NOMO-1 treated with dmso at 0.1 percent for 144 hours (cell line): ENCODE data around the gene EBF3.

Source experiments
- DNase-seq: peaks from one replicate; lab custom pipeline; 2025; ENCODE audit not compliant: unreplicated experiment; lab: John Stamatoyannopoulos, UW

Gene EBF3

DNA sequence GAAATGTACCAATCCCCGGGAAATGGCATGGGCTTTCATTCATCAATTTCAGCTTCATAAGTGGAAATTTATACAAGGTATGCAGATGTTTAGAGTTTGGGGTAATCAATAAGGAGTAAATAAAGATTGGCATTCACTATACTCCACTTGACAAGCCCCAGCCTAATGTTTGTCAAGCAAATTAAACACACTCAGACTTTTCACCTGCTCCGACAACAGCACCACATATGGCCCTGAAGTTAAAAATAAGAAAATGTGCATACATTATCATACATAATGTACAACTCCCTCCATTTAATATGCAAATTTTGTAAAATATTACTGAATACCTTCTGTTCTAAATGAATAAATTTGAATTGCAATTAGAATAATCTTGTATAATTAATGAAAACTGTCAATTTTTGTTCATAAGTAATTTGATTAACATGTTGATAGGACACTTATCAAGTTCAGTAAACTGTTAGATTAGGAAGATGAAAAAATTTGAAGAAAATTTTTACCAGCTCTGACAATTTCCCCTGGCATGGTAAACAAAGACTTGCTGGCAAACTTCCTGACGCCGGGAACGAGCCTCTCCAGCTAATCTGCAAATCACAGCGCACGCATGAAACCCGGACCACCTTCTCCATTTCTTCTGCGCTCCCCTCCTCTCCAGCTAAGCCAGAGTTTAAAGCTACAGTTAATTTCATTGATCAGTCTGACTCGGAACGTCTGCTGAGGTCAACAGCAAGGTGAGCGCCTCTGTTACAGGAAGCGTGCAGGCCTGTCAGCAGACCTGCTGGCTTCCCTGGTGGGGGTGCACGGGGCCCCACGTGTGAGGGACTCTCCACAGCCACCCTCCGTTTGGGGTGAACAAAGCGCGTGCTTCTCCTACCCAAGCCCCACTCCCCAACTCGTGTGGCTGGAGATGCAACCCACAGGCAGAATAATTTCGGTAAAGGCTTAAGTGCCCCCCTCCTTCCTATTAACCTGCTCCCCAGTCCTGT, 70.7 kb downstream of the EBF3 start:
- DNase-seq, result no peak

DNA sequence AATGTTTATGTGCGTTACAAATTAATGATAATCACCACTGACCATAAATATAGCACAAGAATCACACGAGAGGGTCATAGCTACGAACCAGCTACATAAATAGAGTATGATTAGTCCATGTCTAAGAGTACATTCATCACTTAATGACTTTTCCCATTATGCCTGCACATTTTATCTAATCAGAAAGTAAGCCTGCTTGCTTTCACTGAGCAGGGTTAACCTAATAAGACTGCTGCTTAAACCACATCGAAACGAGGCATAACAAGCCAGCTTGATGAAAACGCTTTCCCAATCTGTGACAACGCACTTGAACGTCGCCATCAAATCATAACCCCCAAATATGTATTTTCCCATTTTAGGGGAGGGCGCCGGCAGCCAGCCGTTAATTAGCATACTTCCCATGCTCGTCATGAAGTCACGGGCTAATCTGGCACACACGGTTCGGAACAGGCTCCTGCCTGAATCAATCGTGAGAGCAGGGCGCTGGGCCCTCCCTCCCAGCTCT, 71.5 kb downstream of the EBF3 start:
- no peak for DNase-seq

DNA sequence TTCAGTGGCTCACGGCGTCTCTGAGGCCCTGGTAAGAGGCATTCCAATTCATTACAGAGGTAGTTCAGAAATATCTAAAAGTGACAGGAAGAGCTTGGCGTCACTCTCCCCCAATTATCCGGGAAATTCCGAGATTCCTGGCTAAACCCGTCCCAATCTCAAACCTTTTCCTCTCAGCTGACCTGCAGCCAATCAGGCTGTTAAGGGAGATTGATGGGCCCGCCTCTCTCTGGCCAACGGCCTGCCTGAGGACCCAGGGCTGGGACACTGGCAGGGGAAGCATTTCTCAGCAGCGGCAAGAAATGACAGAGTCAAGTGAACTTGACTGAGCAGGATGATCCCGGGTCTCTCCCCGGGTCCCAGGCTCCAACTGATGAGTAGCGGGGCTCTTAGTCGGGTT, 72.3 kb downstream of the EBF3 start:
- no peak for DNase-seq

DNA sequence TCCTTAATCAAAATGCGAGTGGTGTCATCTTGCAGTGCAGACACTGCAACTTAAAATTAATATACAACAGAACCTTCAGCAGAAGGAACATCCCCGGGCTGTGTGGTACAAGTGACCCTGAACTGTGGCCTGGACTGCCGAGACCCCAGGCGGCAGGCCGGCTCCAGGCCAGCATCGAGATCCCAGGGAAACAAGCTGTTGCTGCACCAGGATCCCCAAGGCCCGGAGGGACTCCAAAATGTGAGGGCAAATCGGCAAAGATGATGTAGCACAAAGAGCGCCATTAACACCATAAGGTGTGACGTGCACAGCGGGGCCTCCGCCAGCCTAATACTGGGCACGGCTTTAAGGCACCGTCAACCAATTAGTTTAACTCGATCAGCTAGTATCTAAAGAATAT, 73.9 kb downstream of the EBF3 start:
- no peak for DNase-seq

DNA sequence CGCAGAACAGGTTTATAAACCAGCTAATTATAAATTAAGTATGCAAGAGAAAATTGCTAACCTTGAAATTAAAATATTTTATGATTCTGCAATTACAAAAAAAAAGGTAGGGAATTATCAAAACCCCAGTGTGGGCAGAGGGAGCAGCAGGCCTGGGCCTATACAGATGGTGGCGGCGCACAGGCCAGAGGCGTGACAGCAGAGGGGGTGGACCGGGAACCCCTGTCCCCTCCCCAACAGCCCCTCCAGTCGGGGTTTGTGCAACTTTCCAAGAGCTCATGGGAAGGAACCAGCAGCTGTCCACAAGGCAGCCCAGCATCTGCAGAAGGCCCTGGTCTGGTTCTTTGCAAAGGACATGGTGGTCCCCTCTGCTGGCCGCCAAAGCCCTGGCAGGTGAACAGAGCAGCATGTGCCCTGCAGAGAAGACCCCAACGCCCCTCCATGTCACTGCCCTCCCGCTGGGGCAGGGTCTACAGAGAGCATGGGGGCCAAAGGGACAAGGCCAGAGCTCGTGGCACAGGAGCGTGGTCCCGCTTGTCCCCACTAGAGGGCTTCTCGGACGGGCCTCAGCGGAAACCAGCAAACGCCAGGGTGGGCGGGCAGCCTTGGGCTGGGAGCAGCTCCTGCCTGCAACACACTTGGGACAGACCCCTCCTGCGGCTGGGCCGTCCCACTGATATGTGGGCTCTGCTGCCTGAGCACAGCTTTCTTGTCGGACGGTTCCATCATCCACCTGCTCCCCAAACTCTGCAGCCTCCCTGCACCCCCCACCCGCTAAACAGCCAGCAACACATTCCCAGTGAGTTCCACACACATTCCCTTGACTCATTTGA, 75.1 kb downstream of the EBF3 start:
- DNase-seq, result no peak

DNA sequence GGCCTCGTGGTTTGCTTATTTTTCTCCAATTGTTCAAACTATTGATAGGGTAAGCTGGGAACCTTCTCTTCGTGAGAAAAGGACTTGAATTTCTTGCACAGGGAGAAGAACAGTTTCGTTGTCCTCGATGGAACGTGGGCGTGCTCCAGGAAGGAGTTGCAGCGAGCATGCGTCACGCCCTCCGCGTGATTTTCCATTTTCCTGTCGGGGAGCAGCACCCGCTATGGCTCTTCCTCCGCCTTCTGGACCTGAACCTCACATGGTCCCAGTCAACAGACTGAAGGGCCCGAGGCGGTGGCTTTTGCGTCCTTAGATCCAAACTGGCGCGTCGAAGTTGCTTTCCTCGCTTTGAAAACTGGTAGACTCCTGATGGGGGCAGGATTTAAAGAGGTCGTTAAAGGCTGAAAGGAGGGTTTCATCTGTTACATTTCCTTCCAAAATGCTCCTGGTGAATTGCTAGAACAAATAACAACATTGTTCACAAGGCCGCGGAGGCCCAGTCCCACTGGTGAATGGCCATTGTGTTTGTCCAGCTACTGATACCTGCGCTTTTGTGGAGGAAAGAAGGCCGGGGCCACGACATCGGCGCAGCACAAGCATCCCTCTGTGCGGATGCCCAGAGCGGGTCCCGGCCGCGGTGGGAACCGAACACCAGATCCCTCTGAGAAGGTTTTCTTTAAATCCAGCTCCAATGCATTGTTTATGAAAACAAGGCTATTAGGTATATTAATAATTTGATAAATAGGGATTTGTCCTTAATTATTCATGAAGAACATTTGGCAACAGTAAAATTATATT, 75.9 kb downstream of the EBF3 start:
- DNase-seq, result no peak

DNA sequence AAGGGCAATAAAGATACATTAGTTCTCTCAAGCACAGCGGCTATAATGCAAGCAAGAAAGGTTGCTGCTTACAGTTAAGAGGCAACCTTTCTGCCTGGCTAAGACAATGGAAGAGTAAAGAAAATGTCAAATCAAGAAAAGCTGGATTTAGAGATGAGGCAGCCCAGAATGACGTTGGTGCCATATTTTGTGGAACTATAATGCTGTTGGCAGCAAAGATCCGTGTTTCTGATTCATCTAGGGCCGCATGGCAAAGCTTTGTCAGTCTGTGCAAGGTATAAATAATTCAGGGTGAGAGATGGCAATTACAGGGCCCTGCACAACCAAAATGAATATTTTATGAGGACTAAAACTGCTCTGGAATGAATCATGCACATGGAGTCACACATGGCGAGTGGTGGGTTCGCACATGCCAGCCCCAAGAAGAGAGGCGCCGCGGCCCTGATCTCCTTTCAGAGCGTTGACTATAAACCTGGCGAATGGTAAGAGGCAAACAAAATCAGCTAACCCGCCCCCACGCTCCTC, 76.6 kb downstream of the EBF3 start:
- DNase-seq, result no peak

DNA sequence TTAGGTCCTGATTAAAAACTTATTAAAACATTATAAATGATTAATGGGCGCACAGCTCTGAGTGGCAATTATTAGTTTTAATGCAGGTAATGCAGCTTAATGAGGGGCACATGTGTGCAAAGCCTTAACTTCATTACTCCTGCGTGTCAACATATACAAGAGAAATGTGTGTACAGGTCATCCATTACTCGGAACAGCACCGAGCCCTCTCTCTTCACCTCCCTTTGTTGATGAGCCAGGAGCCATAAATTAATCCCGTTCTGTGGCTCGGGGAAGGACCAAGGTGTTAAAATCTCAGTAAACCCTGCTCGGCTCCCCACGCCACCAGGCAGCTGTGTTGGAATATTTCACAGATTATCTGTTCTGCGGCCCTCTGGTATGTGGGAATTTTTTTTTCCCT, 77.8 kb downstream of the EBF3 start:
- DNase-seq, result no peak

DNA sequence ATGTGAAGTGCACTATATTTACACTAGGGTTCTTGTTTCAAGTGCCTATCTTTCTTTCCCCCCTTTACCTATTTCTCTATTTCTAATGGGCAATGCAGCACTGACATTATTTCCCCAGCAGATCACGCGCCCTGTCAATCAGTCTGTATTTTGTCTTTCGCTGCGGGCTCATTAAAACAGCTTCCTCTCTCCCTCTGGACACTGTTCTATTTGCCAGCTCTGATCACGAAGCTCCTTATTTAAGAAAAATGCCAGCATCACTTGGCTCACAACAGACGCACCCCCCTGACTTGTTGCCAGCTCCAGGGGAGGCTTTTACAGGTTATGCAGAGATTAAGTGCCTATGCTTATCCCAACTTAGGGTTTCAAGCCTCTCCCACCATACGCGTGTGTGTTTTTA, 78.5 kb downstream of the EBF3 start:
- DNase-seq, result no peak

DNA sequence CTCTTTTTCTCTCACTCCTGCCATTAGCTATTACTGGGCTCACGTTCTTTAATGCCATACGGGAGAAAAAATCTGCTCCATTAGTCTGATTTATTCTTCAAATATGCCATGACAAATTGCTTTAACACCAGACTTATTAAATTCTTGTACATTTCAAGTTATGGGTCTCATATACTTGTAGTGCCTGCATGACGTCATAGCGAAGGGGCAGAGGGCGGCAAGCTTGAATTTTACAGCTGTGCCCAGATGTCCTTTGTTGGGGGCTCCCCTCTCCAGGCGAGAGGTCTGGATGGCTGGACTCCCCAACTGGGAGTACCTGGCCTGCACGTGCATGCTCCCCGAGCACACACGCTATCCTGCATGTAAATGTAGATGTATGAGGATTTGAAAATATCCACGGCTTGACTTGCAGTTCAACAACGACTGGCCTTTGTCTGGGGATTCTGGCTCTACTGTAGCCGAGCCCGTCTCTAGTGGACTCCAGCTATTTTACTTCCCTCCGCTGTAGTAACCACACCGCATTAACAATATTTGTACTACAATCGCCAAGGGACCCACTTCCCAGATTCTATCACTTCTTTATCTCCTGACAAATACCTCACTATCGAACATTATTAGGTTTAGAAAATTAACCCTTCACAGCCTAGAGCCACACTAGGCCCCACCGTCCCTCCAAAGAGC, 79.5 kb downstream of the EBF3 start:
- DNase-seq, result no peak

DNA sequence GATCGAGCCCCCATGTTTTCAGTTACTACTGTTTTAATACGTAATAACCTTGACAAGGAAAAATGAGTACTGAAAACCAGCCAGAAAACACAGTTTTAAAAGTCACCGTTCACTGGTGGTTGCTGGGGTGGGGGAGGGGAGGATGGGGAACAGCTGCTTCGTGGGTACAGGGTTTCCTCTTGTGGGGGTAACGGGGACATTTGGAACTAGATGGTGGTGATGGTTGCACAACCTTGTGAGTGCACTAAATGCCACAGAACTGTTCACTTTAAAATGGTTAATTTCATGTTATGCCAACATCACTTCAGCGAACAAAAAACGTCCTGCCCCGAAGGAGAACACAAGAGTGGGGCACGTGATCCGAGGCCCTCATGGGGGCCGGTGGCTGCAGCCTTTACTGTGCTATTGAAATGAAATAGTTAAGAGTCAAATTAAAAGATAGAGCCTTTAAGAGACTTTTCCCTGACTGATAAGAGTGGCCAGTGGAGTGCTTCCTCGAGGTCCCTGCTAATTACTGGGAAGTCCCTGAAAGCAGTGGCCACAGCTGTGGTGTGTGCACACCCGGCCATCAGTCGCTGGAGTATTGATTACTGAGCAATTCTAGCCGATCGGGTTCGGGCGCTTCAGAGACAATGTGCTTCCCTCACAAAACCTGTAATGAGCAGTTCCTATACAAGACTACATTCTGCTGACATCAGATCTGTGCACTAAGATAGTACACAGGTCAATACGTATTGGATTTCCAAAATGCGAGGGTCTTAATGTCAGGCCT, 80.3 kb downstream of the EBF3 start:
- no peak for DNase-seq

DNA sequence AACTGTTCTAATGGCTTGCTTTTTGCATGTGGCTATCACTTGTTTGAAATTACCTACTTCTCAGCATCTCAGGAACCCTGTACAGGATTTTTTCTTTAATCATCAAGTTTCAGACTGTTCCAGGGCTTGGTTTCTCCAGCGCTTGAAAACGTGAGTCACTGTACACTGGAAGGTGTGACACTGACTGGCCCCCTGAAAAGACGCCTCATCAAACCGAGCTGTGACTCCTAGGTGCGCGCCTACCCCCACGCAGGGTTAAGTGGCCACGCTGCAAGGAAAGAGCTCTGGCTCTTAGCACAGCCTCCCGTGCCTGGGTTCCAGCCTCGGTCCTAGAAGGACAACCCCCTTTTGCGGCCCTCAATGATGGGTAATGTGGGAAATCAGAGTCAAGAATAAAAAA, 81.0 kb downstream of the EBF3 start:
- no peak for DNase-seq

DNA sequence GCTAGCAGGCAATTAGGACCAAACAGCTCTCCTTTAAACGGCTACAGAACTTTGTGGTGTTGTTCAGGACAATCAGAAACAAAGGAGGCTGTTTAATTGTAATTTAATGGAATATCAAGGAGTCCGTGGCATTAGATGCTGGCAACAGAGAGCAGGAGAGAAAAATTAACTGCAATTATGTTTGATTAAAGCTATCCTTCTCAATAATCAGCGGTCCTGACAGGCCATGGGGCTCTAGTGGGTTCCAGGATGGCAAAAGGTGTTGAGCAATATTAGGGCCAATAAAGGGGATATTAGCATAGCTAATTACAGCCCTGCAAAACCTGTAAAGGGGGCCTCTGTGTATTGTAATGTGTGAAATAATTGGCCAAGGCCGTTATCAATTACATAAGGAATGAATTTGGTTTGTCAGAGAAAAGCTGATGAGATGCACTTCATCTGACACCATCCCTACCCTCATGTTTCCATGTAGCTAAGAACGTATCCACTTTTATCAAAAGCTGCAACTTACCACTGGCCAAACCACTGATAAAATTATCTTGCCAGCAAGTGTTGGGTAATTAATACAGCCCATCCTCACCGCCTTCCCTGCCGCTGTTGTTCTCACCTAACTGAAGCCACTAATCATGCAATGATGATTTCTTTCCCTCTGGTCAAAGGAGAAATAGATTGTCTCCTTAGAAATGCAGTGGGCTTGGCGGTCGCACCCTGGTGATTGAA, 81.6 kb downstream of the EBF3 start:
- no peak for DNase-seq

DNA sequence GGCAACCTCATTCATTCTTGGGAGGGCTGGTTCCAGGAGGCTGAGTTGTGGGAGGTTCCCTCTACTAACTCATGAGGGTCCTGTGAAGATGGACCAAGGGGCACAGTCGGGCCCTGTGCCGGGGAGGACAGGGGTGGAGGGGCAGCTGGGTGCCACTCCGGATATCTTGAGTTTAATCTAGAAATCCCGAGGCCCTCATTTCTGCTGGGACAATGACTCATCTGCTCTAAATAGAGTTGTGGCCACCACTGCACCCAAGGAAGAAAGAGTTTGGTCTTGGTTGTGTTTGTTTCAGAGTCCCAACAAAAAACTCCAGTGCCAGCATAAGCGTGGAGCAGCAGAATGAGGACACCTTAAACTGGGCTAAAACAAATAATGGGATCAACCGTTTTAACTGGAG, 82.4 kb downstream of the EBF3 start:
- DNase-seq, result no peak

DNA sequence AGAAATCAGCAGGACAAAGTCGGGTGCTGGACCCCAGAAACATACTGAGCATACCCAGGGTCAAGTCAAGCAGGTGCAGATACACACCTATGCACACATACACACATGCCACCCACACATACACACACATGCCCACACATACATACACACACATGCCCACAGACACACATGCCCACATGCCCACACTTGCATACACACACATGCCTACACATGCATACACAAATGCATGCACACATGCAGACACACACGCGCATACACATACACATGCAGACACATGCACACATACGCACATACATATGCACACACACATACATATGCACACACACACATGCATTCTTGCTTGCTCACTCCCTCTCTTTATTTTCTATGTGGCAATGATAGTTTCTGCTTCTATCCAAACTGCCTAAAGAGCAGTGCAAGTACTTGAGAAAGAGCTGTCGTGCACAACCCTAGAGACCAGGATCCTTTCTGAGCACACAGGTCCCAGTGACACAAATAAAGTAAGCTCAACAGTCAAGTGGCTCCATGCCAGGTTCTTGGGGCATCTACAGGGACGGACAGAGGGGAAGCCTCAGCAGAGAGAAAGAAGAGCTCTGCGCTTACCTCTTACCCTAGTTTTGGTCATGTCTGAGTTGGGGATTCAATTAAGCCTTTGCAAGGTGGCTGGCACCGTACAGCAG, 83.7 kb downstream of the EBF3 start:
- DNase-seq, result no peak

DNA sequence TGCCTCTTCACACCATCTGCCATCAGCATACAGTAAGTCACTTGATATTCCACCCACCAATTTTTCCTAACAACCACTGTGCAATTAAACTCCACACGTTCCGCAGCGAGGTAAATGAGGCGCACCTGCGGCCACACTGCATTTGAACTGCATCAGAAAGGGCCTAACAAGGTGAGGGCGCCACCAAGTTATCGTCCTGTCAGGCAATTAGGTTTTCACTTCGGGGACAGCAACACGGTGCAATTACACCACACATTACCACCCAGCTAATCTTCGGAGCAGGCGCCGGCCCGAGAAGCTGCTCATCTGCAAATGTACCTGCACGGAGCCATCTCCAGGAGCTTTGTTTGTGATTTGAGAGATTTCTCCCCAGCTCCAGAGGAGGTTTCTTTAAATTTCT, 84.4 kb downstream of the EBF3 start:
- DNase-seq, result no peak

DNA sequence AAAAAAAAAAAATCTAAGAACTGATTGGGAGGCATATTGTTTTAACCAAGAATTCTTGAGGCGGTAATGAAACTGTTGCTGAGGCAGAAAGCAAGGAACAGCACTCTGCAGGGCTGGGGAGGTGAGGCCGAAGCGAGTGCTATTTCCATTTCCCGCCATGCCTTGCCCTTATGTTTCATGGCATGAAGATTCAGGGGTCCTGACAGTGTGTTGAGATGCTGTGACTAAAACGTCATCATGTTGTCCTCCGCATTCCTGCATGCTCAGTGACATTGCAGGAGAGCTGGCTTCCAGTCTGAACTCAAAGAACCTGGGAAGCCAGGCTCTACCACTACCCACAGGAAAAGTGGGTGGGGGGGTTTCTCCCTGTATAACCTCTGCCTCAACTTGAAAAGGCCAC, 85.2 kb downstream of the EBF3 start:
- no peak for DNase-seq

DNA sequence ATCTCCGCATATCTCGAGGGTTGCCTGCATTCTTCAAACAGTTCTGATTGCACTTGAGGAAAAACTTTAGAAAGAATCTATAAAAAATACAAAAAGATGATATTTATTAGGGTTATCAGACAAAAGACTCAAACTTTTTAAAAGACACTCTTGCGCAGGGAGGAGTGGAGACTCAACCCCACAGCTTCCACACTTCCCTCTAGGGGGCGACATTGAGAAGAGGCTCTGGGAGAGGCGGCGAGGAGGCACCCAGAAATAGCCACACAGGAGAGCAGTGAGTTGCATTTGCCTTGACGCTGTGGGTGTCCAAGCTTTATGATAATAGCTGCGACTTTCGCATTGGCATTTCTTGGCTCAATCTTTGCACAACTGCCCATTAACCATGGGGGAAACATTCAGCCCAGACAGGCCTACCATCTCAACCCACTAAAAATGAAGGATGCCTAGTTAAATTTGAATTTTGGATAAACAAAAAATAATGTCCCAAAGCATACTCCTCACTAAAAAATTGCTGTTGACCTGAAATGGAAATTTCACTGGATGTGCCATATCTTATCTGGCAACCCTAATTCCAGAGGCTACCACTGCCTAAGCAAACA, 86.2 kb downstream of the EBF3 start:
- no peak for DNase-seq
